Fibroblast of skin of abdomen (primary cell): Measurements from ENCODE around the gene GBP7. TPM values are rescaled to one million over a fixed set of nuclear protein-coding genes. Genes with fewer than 3 reads are reported as not detected.
"Not testable (repeated sequence)": the region's sequence is repeated elsewhere in the genome, so short reads cannot be mapped to it uniquely, and the experiment has no call there.

Source experiments
- DNase-seq: peaks from one replicate; pipeline ENCODE4 v3.0.0-alpha.2; 2013
- polyA plus RNA-seq, 2 experiments: library from polyadenylated mRNA; unstranded; fragments of 120-200 nt; gene quantifications; one replicate each; pipeline ENCODE4 v1.2.1, GENCODE V29; 2013; ENCODE audit not compliant: insufficient read length in 2 of 2

GBP7 gene
- not detected for polyA plus RNA-seq (2013, experiment 1 of 2; ENCODE audit: insufficient read length)
- not detected for polyA plus RNA-seq (2013, experiment 2 of 2; ENCODE audit: insufficient read length)

- no peak for DNase-seq
Measured at GRCh38 chr1:89175601-89176256, at the start of gene GBP7. Gene GBP7 (minus strand): TSS chr1:89176003. CDS start chr1:89171935, 4,068 bp downstream.

GRCh38 chr1:89221341-89221740, 45.5 kb upstream of the GBP7 start:
- no peak for DNase-seq

- not testable (repeated sequence) for DNase-seq
Measured at GRCh38 chr1:89219851-89220250, 44.0 kb upstream of the GBP7 start.

GRCh38 chr1:89218941-89219340, 43.1 kb upstream of the GBP7 start:
- not testable (repeated sequence) for DNase-seq

GRCh38 chr1:89213347-89213746, 37.5 kb upstream of the GBP7 start:
- DNase-seq, result no peak

- no peak for DNase-seq
Measured at GRCh38 chr1:89211035-89211634, 35.3 kb upstream of the GBP7 start.

- DNase-seq, result no peak
Measured at GRCh38 chr1:89206373-89206772, 30.6 kb upstream of the GBP7 start.

GRCh38 chr1:89203166-89203565, 27.4 kb upstream of the GBP7 start:
- DNase-seq, result peak; percentile 59

- no peak for DNase-seq
Measured at GRCh38 chr1:89201106-89201794, 25.4 kb upstream of the GBP7 start.

- DNase-seq, result peak; percentile 43
Measured at GRCh38 chr1:89200663-89201062, 24.9 kb upstream of the GBP7 start.

- DNase-seq, result no peak
Measured at GRCh38 chr1:89199525-89200031, 23.8 kb upstream of the GBP7 start.

- no peak for DNase-seq
Measured at GRCh38 chr1:89198491-89199072, 22.8 kb upstream of the GBP7 start, which contains the start of gene GBP4. Gene GBP4 (minus strand): TSS chr1:89198942. CDS start chr1:89198834, 108 bp downstream.

- DNase-seq, result no peak
Measured at GRCh38 chr1:89198081-89198480, 22.3 kb upstream of the GBP7 start.

- DNase-seq, result no peak
Measured at GRCh38 chr1:89195476-89195875, 19.7 kb upstream of the GBP7 start.

GRCh38 chr1:89191314-89191713, 15.5 kb upstream of the GBP7 start:
- DNase-seq, result peak; percentile 28

GRCh38 chr1:89190017-89190416, 14.2 kb upstream of the GBP7 start:
- DNase-seq, result no peak

GRCh38 chr1:89179343-89179742, 3.5 kb upstream of the GBP7 start:
- no peak for DNase-seq

GRCh38 chr1:89176971-89177370, 1.2 kb upstream of the GBP7 start:
- no peak for DNase-seq

- no peak for DNase-seq
Measured at GRCh38 chr1:89174491-89174890, 1.3 kb downstream of the GBP7 start.

- DNase-seq, result no peak
Measured at GRCh38 chr1:89172468-89173143, 3.2 kb downstream of the GBP7 start.

- DNase-seq, result no peak
Measured at GRCh38 chr1:89171067-89171438, 4.8 kb downstream of the GBP7 start.
